ENCODE measurements around the gene TMEM145.
A peak's percentile ranks its signal among the peaks of the same experiment; 100 is the strongest.
"Not testable (repeated sequence)": the region's sequence is repeated elsewhere in the genome, so short reads cannot be mapped to it uniquely, and the experiment has no call there.

TMEM145 gene

DNA sequence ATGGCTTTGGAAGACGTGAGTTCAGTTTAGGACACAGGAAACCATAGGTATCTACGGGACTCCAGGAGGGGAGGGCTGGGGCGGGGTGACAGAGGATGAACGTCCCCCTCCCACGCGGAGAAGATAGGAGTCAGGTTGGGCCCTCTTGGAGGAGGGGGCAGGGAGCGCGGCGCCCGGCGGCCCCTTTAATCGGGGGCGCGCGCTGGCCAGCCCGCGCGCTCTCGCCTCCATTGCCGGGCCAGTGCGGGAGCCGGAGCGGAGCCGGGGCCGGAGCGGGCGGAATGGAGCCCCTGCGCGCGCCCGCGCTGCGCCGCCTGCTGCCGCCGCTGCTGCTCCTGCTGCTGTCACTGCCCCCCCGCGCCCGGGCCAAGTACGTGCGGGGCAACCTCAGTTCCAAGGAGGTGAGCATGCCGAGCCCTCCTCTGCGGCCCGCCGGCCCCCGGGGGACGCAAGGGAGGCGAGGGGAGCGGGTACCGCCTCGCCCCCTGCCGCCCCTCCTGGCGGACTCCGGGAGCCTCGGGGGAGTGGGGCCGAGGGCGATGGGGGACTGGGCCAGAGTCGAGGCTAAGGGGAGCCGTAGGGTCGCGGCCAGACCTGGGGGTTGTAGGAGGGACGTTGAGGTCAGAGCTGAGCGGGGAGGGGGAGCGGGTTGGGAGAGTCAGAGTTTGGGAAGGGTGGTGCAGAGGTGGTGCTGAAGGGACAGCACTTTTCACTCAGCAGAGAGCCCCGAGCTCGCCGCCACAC is at the start of gene TMEM145:
Gene TMEM145 (plus strand): TSS at position 214 of the 744 bp plus-strand sequence. CDS start 68 bp downstream, at position 282.
- peak within 1 kb of the TSS; percentile 63 for H3K4me3 ChIP-seq (ENCODE audit: low read length)
- peaks cover 3% of the 10 kb centered on the region for H3K4me1 ChIP-seq (ENCODE audit: control insufficient read depth, insufficient read depth, low read length)
- H3K27me3 ChIP-seq (replicated peaks; ENCODE audit: control insufficient read depth, insufficient read depth, low read length): peaks cover 28% of the 10 kb centered on the region
- H3K9me3 ChIP-seq (ENCODE audit: control insufficient read depth, low read length): no peaks in the 10 kb centered on the region
- H3K36me3 ChIP-seq (ENCODE audit: control insufficient read depth, insufficient read depth, low read length, severe bottlenecking): no peaks in the 10 kb centered on the region
- H3K9ac ChIP-seq (ENCODE audit: low read length): no peak within 1 kb of the TSS
- peak; percentile 77 for DNase-seq (ENCODE audit: low read depth)

DNA sequence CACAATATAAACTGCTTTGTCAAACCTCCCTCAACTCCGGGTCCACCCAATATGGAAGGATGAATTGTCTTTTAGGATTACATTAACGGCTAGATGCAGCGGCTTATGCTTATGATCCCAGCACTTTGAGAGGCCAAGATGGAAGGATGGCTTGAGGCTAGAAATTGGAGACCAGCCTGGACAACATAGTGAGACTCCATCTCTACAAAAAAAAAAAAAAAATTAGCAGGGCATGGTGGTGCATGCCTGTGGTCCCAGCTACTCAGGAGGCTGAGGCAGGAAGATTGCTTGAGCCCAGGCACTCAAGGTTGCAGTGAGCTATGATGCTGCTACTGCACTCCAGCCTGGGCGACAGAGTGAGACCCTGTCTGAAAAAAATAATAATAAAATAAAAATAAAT is 47.0 kb upstream of the TMEM145 start:
- not testable (repeated sequence) for H3K4me3 ChIP-seq (ENCODE audit: low read length); H3K27me3 ChIP-seq (replicated peaks; ENCODE audit: control insufficient read depth, insufficient read depth, low read length); H3K36me3 ChIP-seq (ENCODE audit: control insufficient read depth, insufficient read depth, low read length, severe bottlenecking); H3K9ac ChIP-seq (ENCODE audit: low read length); H3K9me3 ChIP-seq (ENCODE audit: control insufficient read depth, low read length); DNase-seq (ENCODE audit: low read depth)
- peaks cover 21% of the 10 kb centered on the region for H3K4me1 ChIP-seq (ENCODE audit: control insufficient read depth, insufficient read depth, low read length)

DNA sequence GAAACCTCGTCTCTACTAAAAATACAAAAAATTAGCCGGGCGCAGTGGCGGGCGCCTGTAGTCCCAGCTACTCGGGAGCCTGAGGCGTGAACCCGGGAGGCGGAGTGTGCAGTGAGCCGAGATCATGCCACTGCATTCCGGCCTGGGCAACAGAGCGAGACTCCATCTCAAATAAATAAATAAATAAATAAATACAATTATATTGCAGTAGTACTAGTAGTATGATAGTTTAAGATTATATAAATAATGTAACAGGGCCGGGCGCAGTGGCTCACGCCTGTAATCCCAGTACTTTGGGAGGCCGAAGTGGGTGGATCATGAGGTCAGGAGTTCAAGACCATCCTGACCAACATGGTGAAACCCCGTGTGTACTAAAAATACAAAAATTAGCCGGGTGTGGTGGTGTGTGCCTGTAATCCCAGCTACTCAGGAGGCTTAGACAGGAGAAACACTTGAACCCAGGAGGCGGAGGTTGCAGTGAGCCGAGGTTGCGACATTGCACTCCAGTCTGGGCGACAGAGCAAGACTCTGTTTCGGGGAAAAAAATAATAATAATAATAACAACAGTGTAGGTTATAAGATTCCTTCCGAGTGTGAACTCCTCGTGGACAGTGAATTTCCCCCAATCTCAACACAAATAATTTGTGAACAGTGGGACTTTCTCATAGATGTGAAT is 46.0 kb upstream of the TMEM145 start:
- not testable (repeated sequence) for H3K27me3 ChIP-seq (replicated peaks; ENCODE audit: control insufficient read depth, insufficient read depth, low read length); H3K9me3 ChIP-seq (ENCODE audit: control insufficient read depth, low read length); H3K36me3 ChIP-seq (ENCODE audit: control insufficient read depth, insufficient read depth, low read length, severe bottlenecking); DNase-seq (ENCODE audit: low read depth)
- peak overlapping the region; percentile 97 for H3K9ac ChIP-seq (ENCODE audit: low read length)
- peaks cover 26% of the 10 kb centered on the region for H3K4me1 ChIP-seq (ENCODE audit: control insufficient read depth, insufficient read depth, low read length)
- H3K4me3 ChIP-seq (ENCODE audit: low read length): peak overlapping the region; percentile 96

GRCh38 chr19:42267644-42268141 is 45.4 kb upstream of the TMEM145 start:
- Histone ChIP-seq H3K27me3 (replicated peaks; ENCODE audit: control insufficient read depth, insufficient read depth, low read length) (no peaks in the 10 kb centered on the region), H3K4me1 (ENCODE audit: control insufficient read depth, insufficient read depth, low read length) (peaks cover 26% of the 10 kb centered on the region), H3K4me3 (ENCODE audit: low read length) (peak overlapping the region; percentile 96), H3K9ac (ENCODE audit: low read length) (peak overlapping the region; percentile 97), H3K36me3 (ENCODE audit: control insufficient read depth, insufficient read depth, low read length, severe bottlenecking) (peaks cover 6% of the 10 kb centered on the region), H3K9me3 (ENCODE audit: control insufficient read depth, low read length) (no peaks in the 10 kb centered on the region)
- peak; percentile 35 for DNase-seq (ENCODE audit: low read depth)

DNA sequence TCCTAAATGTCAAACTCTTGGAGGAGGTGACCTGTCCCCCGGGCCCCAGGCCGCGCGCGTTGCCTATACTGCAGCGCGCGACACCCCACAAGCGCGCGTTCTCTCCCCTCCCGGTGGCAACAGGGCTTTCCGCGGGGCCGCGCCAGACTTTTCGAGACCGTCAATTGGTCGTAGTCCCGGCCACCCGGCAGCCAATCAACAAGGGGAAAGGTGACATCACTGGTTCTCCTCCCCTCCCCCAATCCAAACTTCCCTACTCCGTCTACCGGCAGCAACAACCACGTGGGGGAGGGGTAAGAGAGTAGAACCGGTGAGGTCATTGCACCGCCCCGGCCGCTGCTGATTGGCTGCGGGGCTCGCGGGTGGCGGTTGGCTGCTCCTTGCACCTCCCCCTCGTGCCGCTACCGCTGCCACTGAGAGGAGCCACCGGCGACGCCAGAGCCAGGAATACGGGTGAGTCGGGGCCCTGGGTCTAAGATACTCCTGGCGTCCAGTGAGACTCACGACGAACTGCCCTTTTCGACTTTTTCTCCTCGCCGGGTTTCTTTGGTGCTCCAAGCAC is 44.9 kb upstream of the TMEM145 start:
- Histone ChIP-seq H3K9me3 (ENCODE audit: control insufficient read depth, low read length) (no peaks in the 10 kb centered on the region), H3K4me3 (ENCODE audit: low read length) (peak overlapping the region; percentile 96), H3K9ac (ENCODE audit: low read length) (peak overlapping the region; percentile 97), H3K27me3 (replicated peaks; ENCODE audit: control insufficient read depth, insufficient read depth, low read length) (no peaks in the 10 kb centered on the region), H3K4me1 (ENCODE audit: control insufficient read depth, insufficient read depth, low read length) (peaks cover 26% of the 10 kb centered on the region), H3K36me3 (ENCODE audit: control insufficient read depth, insufficient read depth, low read length, severe bottlenecking) (peaks cover 9% of the 10 kb centered on the region)
- peak; percentile 100 for DNase-seq (ENCODE audit: low read depth)

GRCh38 chr19:42268704-42269477 is 44.2 kb upstream of the TMEM145 start, which contains the start of gene CIC:
TSS of gene CIC (plus strand) at chr19:42269252. CDS start at chr19:42271784, 2,532 bp downstream.
- Histone ChIP-seq H3K4me3 (ENCODE audit: low read length) (peak within 1 kb of the TSS; percentile 96), H3K27me3 (replicated peaks; ENCODE audit: control insufficient read depth, insufficient read depth, low read length) (no peaks in the 10 kb centered on the region), H3K9ac (ENCODE audit: low read length) (peak within 1 kb of the TSS; percentile 97), H3K9me3 (ENCODE audit: control insufficient read depth, low read length) (no peaks in the 10 kb centered on the region), H3K36me3 (ENCODE audit: control insufficient read depth, insufficient read depth, low read length, severe bottlenecking) (peaks cover 15% of the 10 kb centered on the region), H3K4me1 (ENCODE audit: control insufficient read depth, insufficient read depth, low read length) (peaks cover 26% of the 10 kb centered on the region)
- DNase-seq (ENCODE audit: low read depth): peak; percentile 100

GRCh38 chr19:42269478-42270345 is 43.4 kb upstream of the TMEM145 start:
- Histone ChIP-seq H3K9ac (ENCODE audit: low read length) (peak overlapping the region; percentile 90), H3K4me3 (ENCODE audit: low read length) (peak overlapping the region; percentile 95), H3K36me3 (ENCODE audit: control insufficient read depth, insufficient read depth, low read length, severe bottlenecking) (peaks cover 24% of the 10 kb centered on the region), H3K4me1 (ENCODE audit: control insufficient read depth, insufficient read depth, low read length) (peaks cover 26% of the 10 kb centered on the region), H3K27me3 (replicated peaks; ENCODE audit: control insufficient read depth, insufficient read depth, low read length) (no peaks in the 10 kb centered on the region), H3K9me3 (ENCODE audit: control insufficient read depth, low read length) (no peaks in the 10 kb centered on the region)
- DNase-seq (ENCODE audit: low read depth): peak; percentile 37

DNA sequence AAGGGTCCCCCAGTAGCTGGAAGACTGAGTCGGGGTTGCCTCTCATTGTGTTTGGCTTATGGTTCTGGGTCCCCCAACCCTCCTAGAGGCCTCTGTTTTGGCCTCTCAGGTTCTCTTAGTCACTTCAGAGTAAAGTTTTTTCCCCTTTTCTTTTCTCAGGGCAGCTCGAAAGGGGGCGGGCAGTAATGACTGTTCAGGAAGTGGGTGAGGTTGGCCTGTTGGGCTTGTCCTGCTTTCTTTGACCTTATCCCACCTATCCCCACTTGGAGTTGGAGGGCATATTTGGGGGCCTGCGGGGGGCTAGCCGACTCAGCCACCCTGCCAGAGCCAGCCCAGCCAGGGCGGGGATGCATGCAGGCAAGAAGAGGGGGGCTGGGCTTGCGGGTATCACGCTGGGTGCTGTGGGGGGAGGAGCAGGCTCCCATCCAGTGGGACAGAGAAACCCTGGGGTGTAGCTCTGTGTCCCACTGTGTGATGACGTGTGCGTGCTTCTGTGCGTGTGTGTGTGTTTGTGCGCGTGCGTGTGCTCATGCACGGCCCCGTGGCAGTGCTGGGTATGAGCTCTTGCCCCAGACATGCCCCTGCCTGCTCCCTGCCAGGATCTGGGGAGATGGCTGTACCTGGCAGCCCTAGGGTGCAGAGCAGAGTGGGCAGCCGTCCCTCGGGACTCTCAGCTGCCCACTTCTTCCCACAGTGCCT is 42.6 kb upstream of the TMEM145 start:
- H3K9ac ChIP-seq (ENCODE audit: low read length): peak overlapping the region; percentile 90
- H3K27me3 ChIP-seq (replicated peaks; ENCODE audit: control insufficient read depth, insufficient read depth, low read length): no peaks in the 10 kb centered on the region
- H3K4me3 ChIP-seq (ENCODE audit: low read length): peak overlapping the region; percentile 95
- H3K4me1 ChIP-seq (ENCODE audit: control insufficient read depth, insufficient read depth, low read length): peaks cover 26% of the 10 kb centered on the region
- no peaks in the 10 kb centered on the region for H3K9me3 ChIP-seq (ENCODE audit: control insufficient read depth, low read length)
- peaks cover 27% of the 10 kb centered on the region for H3K36me3 ChIP-seq (ENCODE audit: control insufficient read depth, insufficient read depth, low read length, severe bottlenecking)
- DNase-seq (ENCODE audit: low read depth): peak; percentile 64

- H3K9ac ChIP-seq (ENCODE audit: low read length): peak overlapping the region; percentile 90
- DNase-seq (ENCODE audit: low read depth): no peak
- peak overlapping the region; percentile 95 for H3K4me3 ChIP-seq (ENCODE audit: low read length)
Observed at GRCh38 chr19:42271045-42271419, 42.1 kb upstream of the TMEM145 start.

More at GRCh38 chr19:42271045-42271419, 42.1 kb upstream of the TMEM145 start:
- Histone ChIP-seq H3K9me3 (ENCODE audit: control insufficient read depth, low read length) (no peaks in the 10 kb centered on the region), H3K4me1 (ENCODE audit: control insufficient read depth, insufficient read depth, low read length) (peaks cover 28% of the 10 kb centered on the region), H3K27me3 (replicated peaks; ENCODE audit: control insufficient read depth, insufficient read depth, low read length) (no peaks in the 10 kb centered on the region), H3K36me3 (ENCODE audit: control insufficient read depth, insufficient read depth, low read length, severe bottlenecking) (peaks cover 27% of the 10 kb centered on the region)
